Adrenal gland (tissue), 5 donors: Measurements from ENCODE around the gene FBXW8.

Experiments
- CTCF ChIP-seq, 6 experiments: fragments of 450-650 bp in 4 of 6; fragments of 200-600 bp in 2 of 6; sonication (generic) in 1 of 6; IDR thresholded peaks; 1 replicate in 5 of 6; 2 replicates in 1 of 6; pipeline versions ENCODE4 v1.5.1 to v1.8.0; 2016 to 2021; ENCODE audit warnings: antibody characterized with exemption in 6 of 6, mild to moderate bottlenecking in 2 of 6, moderate library complexity in 1 of 6
- POLR2A ChIP-seq, 2 donors: fragments of 450-650 bp; IDR thresholded peaks; one replicate each; pipeline ENCODE4 v1.6.1; 2017; ENCODE audit warnings: antibody characterized with exemption in 2 of 2, mild to moderate bottlenecking in 2 of 2, moderate library complexity in 1 of 2
- donor health status: DM: no; HTN: no; CAD: no.

- TF ChIP-seq CTCF (IDR thresholded peaks at IDR 0.05) (no peak), POLR2A (IDR thresholded peaks at IDR 0.05) (no peak)
Observed at GRCh38 chr12:116945886-116946550, 35.3 kb downstream of the FBXW8 start.
